A549 (cell line): ENCODE results near the gene TRIM27.

Source experiments
- CBX8 ChIP-seq: fragments of 200-600 bp; sonication (generic); IDR thresholded peaks from 2 replicates; pipeline ENCODE4 v1.6.1; 2016
- CEBPB ChIP-seq, 2 experiments: fragments of >200 bp in 1 of 2; sonication (Bioruptor Twin) in 1 of 2; formaldehyde crosslinking in 1 of 2; IDR thresholded peaks; 2 replicates each; pipeline ENCODE4 v1.6.1; 2012 to 2016
- CHD2 ChIP-seq: fragments of 150-350 bp; IDR thresholded peaks from 2 replicates; pipeline ENCODE4 v1.6.1; 2014; ENCODE audit warnings: low read length; ENCODE audit not compliant: partially characterized antibody
- CHD4 ChIP-seq: fragments of 200-600 bp; sonication (generic); IDR thresholded peaks from 2 replicates; pipeline ENCODE4 v1.6.1; 2016; ENCODE audit warnings: antibody characterized with exemption, mild to moderate bottlenecking, borderline replicate concordance
- CTCF ChIP-seq: fragments of >200 bp; sonication (Bioruptor Twin); formaldehyde crosslinking; IDR thresholded peaks from 3 replicates; pipeline ENCODE4 v1.5.1; 2016
- HEYL ChIP-seq: fragments of 250-450 bp; sonication (Bioruptor Pico); IDR thresholded peaks from 2 replicates; pipeline ENCODE4 v1.8.0; 2021; ENCODE audit warnings: mild to moderate bottlenecking, moderate library complexity
- KDM5A ChIP-seq: fragments of 200-600 bp; sonication (generic); IDR thresholded peaks from 2 replicates; pipeline ENCODE4 v1.6.1; 2016; ENCODE audit warnings: antibody characterized with exemption, mild to moderate bottlenecking
- MAFK ChIP-seq: fragments of 450-650 bp; IDR thresholded peaks from 2 replicates; pipeline ENCODE4 v1.6.1; 2014; ENCODE audit not compliant: partially characterized antibody
- POLR2A ChIP-seq: IDR thresholded peaks from 2 replicates; pipeline ENCODE4 v1.6.1; 2012; ENCODE audit warnings: mild to moderate bottlenecking, low read length
- SMC3 ChIP-seq: fragments of >200 bp; sonication (Bioruptor Twin); formaldehyde crosslinking; IDR thresholded peaks from 3 replicates; pipeline ENCODE4 v1.6.1; 2018; ENCODE audit warnings: inconsistent platforms
- SREBF2 ChIP-seq: fragments of 450-650 bp; IDR thresholded peaks from 2 replicates; pipeline ENCODE4 v1.6.1; 2014; ENCODE audit warnings: mild to moderate bottlenecking, moderate library complexity

- TF ChIP-seq POLR2A (no peak), HEYL (no peak), CTCF (no peak), CEBPB (IDR thresholded peaks at IDR 0.05) (no peak), SREBF2 (no peak), CBX8 (no peak), SMC3 (no peak), MAFK (no peak), CHD2 (no peak), KDM5A (no peak), CHD4 (no peak)
Measured at GRCh38 chr6:28922821-28923317, 916 bp downstream of the TRIM27 start.
